A204.1 (cell line): ENCODE data around the gene ORAI2.
"Not testable (repeated sequence)": the region's sequence is repeated elsewhere in the genome, so short reads cannot be mapped to it uniquely, and the experiment has no call there.

Source experiments
- FAIRE-seq: peaks from 2 replicates; lab custom pipeline; 2012; peaks lifted over from hg19 to GRCh38; lab: Jason Lieb, UNC

Gene ORAI2

GRCh38 chr7:102433219-102434038 is at the start of gene ORAI2:
ORAI2 (plus strand) TSS chr7:102433575; CDS start chr7:102438957, 5,382 bp downstream.
- FAIRE-seq: no peak

- no peak for FAIRE-seq
Observed at GRCh38 chr7:102387064-102387463, 46.3 kb upstream of the ORAI2 start.

- FAIRE-seq: no peak
Observed at GRCh38 chr7:102389810-102390209, 43.6 kb upstream of the ORAI2 start.

- no peak for FAIRE-seq
Observed at GRCh38 chr7:102390697-102391484, 42.5 kb upstream of the ORAI2 start.

- FAIRE-seq: no peak
Observed at GRCh38 chr7:102392330-102392729, 41.0 kb upstream of the ORAI2 start.

GRCh38 chr7:102393467-102393866 is 39.9 kb upstream of the ORAI2 start:
- FAIRE-seq: no peak

GRCh38 chr7:102395592-102395872 is 37.8 kb upstream of the ORAI2 start:
- FAIRE-seq: no peak

GRCh38 chr7:102395873-102396709 is 37.3 kb upstream of the ORAI2 start, which contains the start of gene PRKRIP1:
PRKRIP1 (plus strand) TSS chr7:102396363; CDS start chr7:102396412, 49 bp downstream.
- FAIRE-seq: peak; percentile 21

GRCh38 chr7:102396710-102397019 is 36.7 kb upstream of the ORAI2 start:
- no peak for FAIRE-seq

GRCh38 chr7:102398543-102398942 is 34.8 kb upstream of the ORAI2 start:
- FAIRE-seq: no peak

GRCh38 chr7:102400360-102400759 is 33.0 kb upstream of the ORAI2 start:
- no peak for FAIRE-seq

GRCh38 chr7:102403563-102403962 is 29.8 kb upstream of the ORAI2 start:
- FAIRE-seq: no peak

- no peak for FAIRE-seq
Observed at GRCh38 chr7:102404005-102404861, 29.1 kb upstream of the ORAI2 start.

- FAIRE-seq: not testable (repeated sequence)
Observed at GRCh38 chr7:102404862-102405188, 28.6 kb upstream of the ORAI2 start.

GRCh38 chr7:102407910-102408309 is 25.5 kb upstream of the ORAI2 start:
- no peak for FAIRE-seq

GRCh38 chr7:102408530-102408929 is 24.8 kb upstream of the ORAI2 start:
- not testable (repeated sequence) for FAIRE-seq

GRCh38 chr7:102409340-102409739 is 24.0 kb upstream of the ORAI2 start:
- FAIRE-seq: no peak

GRCh38 chr7:102410123-102410522 is 23.3 kb upstream of the ORAI2 start:
- FAIRE-seq: no peak

- FAIRE-seq: no peak
Observed at GRCh38 chr7:102410918-102411317, 22.5 kb upstream of the ORAI2 start.

- no peak for FAIRE-seq
Observed at GRCh38 chr7:102412548-102412947, 20.8 kb upstream of the ORAI2 start.

GRCh38 chr7:102413091-102413490 is 20.3 kb upstream of the ORAI2 start:
- no peak for FAIRE-seq

GRCh38 chr7:102413611-102414010 is 19.8 kb upstream of the ORAI2 start:
- no peak for FAIRE-seq
